Stimulated activated naive CD8-positive, alpha-beta T cell treated with anti-CD3 and anti-CD28 coated beads, Interleukin-15, amount 100 ng/mL, for 72 hours (primary cell): ENCODE data around the gene CERS5.
A peak's percentile ranks its signal among the peaks of the same experiment; 100 is the strongest.

Source experiments
- ATAC-seq: fragments of 150-1000 bp; cut with Tn5 transposase; 2 replicates; pipeline ENCODE4 v1.10.0; 2021; ENCODE audit warnings: mild to moderate bottlenecking, moderate library complexity
- DNase-seq, 2 donors: peaks; one replicate each; pipeline ENCODE4 v3.0.0; 2021 to 2022
- H3K27ac Mint-ChIP-seq, 2 donors: one replicate each; pipeline ENCODE4 v1.8.0; 2022; ENCODE audit warnings: mild to moderate bottlenecking in 2 of 2, mixed read lengths in 2 of 2, moderate library complexity in 2 of 2
- H3K27me3 Mint-ChIP-seq: one replicate; pipeline ENCODE4 v1.8.0; 2022; ENCODE audit warnings: mixed read lengths
- H3K4me1 Mint-ChIP-seq: one replicate; pipeline ENCODE4 v1.8.0; 2022; ENCODE audit warnings: mild to moderate bottlenecking, mixed read lengths
- H3K4me3 Mint-ChIP-seq, 2 donors: one replicate each; pipeline ENCODE4 v1.8.0; 2022; ENCODE audit warnings: mild to moderate bottlenecking in 2 of 2, mixed read lengths in 2 of 2, moderate library complexity in 1 of 2
- H3K9me3 Mint-ChIP-seq, 2 donors: one replicate each; pipeline ENCODE4 v1.8.0; 2022; ENCODE audit warnings: mixed read lengths in 2 of 2

Gene CERS5

GRCh38 chr12:50120953-50121352, 46.2 kb downstream of the CERS5 start:
- Mint-ChIP-seq H3K4me1 (peaks cover 35% of the 10 kb centered on the region), H3K4me3 (no peak overlapping the region), H3K9me3 (no peaks in the 10 kb centered on the region), H3K27me3 (no peaks in the 10 kb centered on the region), H3K27ac (no peak overlapping the region)
- DNase-seq: no peak
- no peak for ATAC-seq

- Mint-ChIP-seq H3K4me1 (peaks cover 35% of the 10 kb centered on the region), H3K27ac (no peak overlapping the region), H3K4me3 (no peak overlapping the region), H3K27me3 (no peaks in the 10 kb centered on the region), H3K9me3 (no peaks in the 10 kb centered on the region)
- ATAC-seq (no peak), DNase-seq (no peak)
Measured at GRCh38 chr12:50120521-50120920, 46.6 kb downstream of the CERS5 start.

GRCh38 chr12:50119387-50119786, 47.8 kb downstream of the CERS5 start:
- DNase-seq (no peak), ATAC-seq (no peak)
- no peaks in the 10 kb centered on the region for H3K27me3 Mint-ChIP-seq
- H3K4me3 Mint-ChIP-seq: no peak overlapping the region
- peak overlapping the region; percentile 61 to 91 for H3K27ac Mint-ChIP-seq
- no peaks in the 10 kb centered on the region for H3K9me3 Mint-ChIP-seq
- H3K4me1 Mint-ChIP-seq: peaks cover 31% of the 10 kb centered on the region

GRCh38 chr12:50117057-50117622, 50.0 kb downstream of the CERS5 start:
- H3K9me3 Mint-ChIP-seq: no peaks in the 10 kb centered on the region
- no peak for ATAC-seq
- no peak overlapping the region for H3K27ac Mint-ChIP-seq
- no peak overlapping the region for H3K4me3 Mint-ChIP-seq
- DNase-seq: no peak
- peaks cover 41% of the 10 kb centered on the region for H3K4me1 Mint-ChIP-seq
- H3K27me3 Mint-ChIP-seq: no peaks in the 10 kb centered on the region

GRCh38 chr12:50112456-50113218, 54.5 kb downstream of the CERS5 start:
- ATAC-seq (no peak), DNase-seq (no peak)
- Mint-ChIP-seq H3K27ac (peak overlapping the region; percentile 95 to 98), H3K27me3 (no peaks in the 10 kb centered on the region), H3K9me3 (no peaks in the 10 kb centered on the region), H3K4me3 (peak overlapping the region; percentile 98 to 99), H3K4me1 (peaks cover 67% of the 10 kb centered on the region)

- peak; percentile 91 for ATAC-seq
- peaks cover 61% of the 10 kb centered on the region for H3K4me1 Mint-ChIP-seq
Measured at GRCh38 chr12:50111693-50112455, 55.3 kb downstream of the CERS5 start, which contains the start of gene COX14. COX14 (plus strand) TSS chr12:50112236; CDS start chr12:50120044, 7,808 bp downstream.

GRCh38 chr12:50111395-50111692, 55.8 kb downstream of the CERS5 start:
- no peak for DNase-seq
- no peaks in the 10 kb centered on the region for H3K27me3 Mint-ChIP-seq
- H3K9me3 Mint-ChIP-seq: no peaks in the 10 kb centered on the region
- ATAC-seq: no peak
- peak overlapping the region; percentile 98 to 99 for H3K4me3 Mint-ChIP-seq
- H3K4me1 Mint-ChIP-seq: peaks cover 56% of the 10 kb centered on the region
- H3K27ac Mint-ChIP-seq: peak overlapping the region; percentile 91 to 96

More at GRCh38 chr12:50111693-50112455, 55.3 kb downstream of the CERS5 start, which contains the start of gene COX14:
- H3K27ac Mint-ChIP-seq: peak within 1 kb of the TSS; percentile 95 to 98
- no peaks in the 10 kb centered on the region for H3K27me3 Mint-ChIP-seq
- H3K4me3 Mint-ChIP-seq: peak within 1 kb of the TSS; percentile 98 to 99
- no peaks in the 10 kb centered on the region for H3K9me3 Mint-ChIP-seq
- peak; percentile 99 to 100 for DNase-seq

- H3K27ac Mint-ChIP-seq: peak overlapping the region; percentile 91 to 96
- ATAC-seq: no peak
Measured at GRCh38 chr12:50110762-50111351, 56.3 kb downstream of the CERS5 start.

GRCh38 chr12:50110127-50110761, 56.9 kb downstream of the CERS5 start:
- Mint-ChIP-seq H3K4me1 (peaks cover 44% of the 10 kb centered on the region), H3K4me3 (peak overlapping the region in 1 of 2 donors; percentile 70), H3K27ac (peak overlapping the region in 1 of 2 donors; percentile 75), H3K27me3 (no peaks in the 10 kb centered on the region), H3K9me3 (no peaks in the 10 kb centered on the region)
- ATAC-seq: no peak
- DNase-seq: no peak

More at GRCh38 chr12:50110762-50111351, 56.3 kb downstream of the CERS5 start:
- Mint-ChIP-seq H3K4me3 (peak overlapping the region; percentile 98 to 99), H3K4me1 (peaks cover 51% of the 10 kb centered on the region), H3K27me3 (no peaks in the 10 kb centered on the region), H3K9me3 (no peaks in the 10 kb centered on the region)
- DNase-seq: peak in 1 of 2 donors; percentile 24

- H3K4me1 Mint-ChIP-seq: peaks cover 39% of the 10 kb centered on the region
- H3K27me3 Mint-ChIP-seq: peaks cover 3% of the 10 kb centered on the region
- H3K9me3 Mint-ChIP-seq: no peaks in the 10 kb centered on the region
- no peak overlapping the region for H3K4me3 Mint-ChIP-seq
- ATAC-seq: no peak
- DNase-seq: no peak
- H3K27ac Mint-ChIP-seq: no peak overlapping the region
Measured at GRCh38 chr12:50109319-50109718, 57.9 kb downstream of the CERS5 start.

GRCh38 chr12:50107416-50108268, 59.5 kb downstream of the CERS5 start:
- DNase-seq (no peak), ATAC-seq (no peak)
- H3K27me3 Mint-ChIP-seq: peaks cover 8% of the 10 kb centered on the region
- H3K9me3 Mint-ChIP-seq: no peaks in the 10 kb centered on the region
- peaks cover 42% of the 10 kb centered on the region for H3K4me1 Mint-ChIP-seq
- no peak overlapping the region for H3K4me3 Mint-ChIP-seq
- no peak overlapping the region for H3K27ac Mint-ChIP-seq

GRCh38 chr12:50106907-50107306, 60.3 kb downstream of the CERS5 start:
- Mint-ChIP-seq H3K4me1 (peaks cover 43% of the 10 kb centered on the region), H3K27me3 (peaks cover 8% of the 10 kb centered on the region), H3K27ac (no peak overlapping the region), H3K9me3 (no peaks in the 10 kb centered on the region), H3K4me3 (no peak overlapping the region)
- ATAC-seq (no peak), DNase-seq (no peak)

GRCh38 chr12:50105913-50106450, 61.2 kb downstream of the CERS5 start:
- ATAC-seq (no peak), DNase-seq (no peak)
- H3K4me1 Mint-ChIP-seq: peaks cover 36% of the 10 kb centered on the region
- H3K27me3 Mint-ChIP-seq: peaks cover 8% of the 10 kb centered on the region
- no peaks in the 10 kb centered on the region for H3K9me3 Mint-ChIP-seq
- peak overlapping the region in 1 of 2 donors; percentile 71 for H3K27ac Mint-ChIP-seq
- no peak overlapping the region for H3K4me3 Mint-ChIP-seq
